ENCODE results near the gene ELAVL1. TPM values are rescaled to one million over a fixed set of nuclear protein-coding genes. Genes with fewer than 3 reads are reported as not detected.

The ELAVL1 gene
- total RNA-seq = 100 to 1,000 TPM; 109 TPM

- H3K36me3 Mint-ChIP-seq (ENCODE audit: low read depth) = peaks cover 6% of the 10 kb centered on the region
- DNase-seq = peak; percentile 88
- H3K4me1 Mint-ChIP-seq = peaks cover 41% of the 10 kb centered on the region
- no peaks in the 10 kb centered on the region for H3K9me3 Mint-ChIP-seq
- H3K27ac Mint-ChIP-seq = peak within 1 kb of the TSS; percentile 88
- no peaks in the 10 kb centered on the region for H3K27me3 Mint-ChIP-seq
- CTCF ChIA-PET = interaction anchor here (0.6 to 1.3 kb wide), 6 partner anchors 9 to 63 kb away, joined by 3 to 5 read pairs (median 4); partner anchors contain the start of gene TIMM44
- H3K4me3 Mint-ChIP-seq = peak within 1 kb of the TSS; percentile 98
- POLR2A ChIA-PET = no interaction called here
Observed at GRCh38 chr19:8005534-8006256, at the start of gene ELAVL1. TSS of gene ELAVL1 (minus strand) at chr19:8005641. CDS start at chr19:7991815, 13,826 bp downstream.

- H3K36me3 Mint-ChIP-seq (ENCODE audit: low read depth) = no peaks in the 10 kb centered on the region
- no peaks in the 10 kb centered on the region for H3K9me3 Mint-ChIP-seq
- H3K27me3 Mint-ChIP-seq = peaks cover 1% of the 10 kb centered on the region
- CTCF ChIA-PET = no interaction called here
- no peak overlapping the region for H3K4me3 Mint-ChIP-seq
- no peak overlapping the region for H3K27ac Mint-ChIP-seq
- H3K4me1 Mint-ChIP-seq = peaks cover 23% of the 10 kb centered on the region
- POLR2A ChIA-PET = no interaction called here
- no peak for DNase-seq
Observed at GRCh38 chr19:8054169-8054568, 48.7 kb upstream of the ELAVL1 start.

- no peaks in the 10 kb centered on the region for H3K36me3 Mint-ChIP-seq (ENCODE audit: low read depth)
- peaks cover 3% of the 10 kb centered on the region for H3K27me3 Mint-ChIP-seq
- CTCF ChIA-PET = interaction anchor here (1.1 to 1.2 kb wide), 2 partner anchors 12 to 16 kb away, joined by 3 read pairs; no protein-coding TSS in a partner anchor
- H3K27ac Mint-ChIP-seq = peak within 1 kb of the TSS; percentile 98
- H3K4me1 Mint-ChIP-seq = peaks cover 24% of the 10 kb centered on the region
- DNase-seq = no peak
- peak within 1 kb of the TSS; percentile 68 for H3K4me3 Mint-ChIP-seq
- POLR2A ChIA-PET = no interaction called here
- H3K9me3 Mint-ChIP-seq = no peaks in the 10 kb centered on the region
Observed at GRCh38 chr19:8052464-8052859, 47.0 kb upstream of the ELAVL1 start, which contains the start of gene CCL25. TSS of gene CCL25 (plus strand) at chr19:8052760. CDS start at chr19:8053050, 290 bp downstream.

GRCh38 chr19:8050274-8051096 is 45.0 kb upstream of the ELAVL1 start:
- H3K27me3 Mint-ChIP-seq = peaks cover 3% of the 10 kb centered on the region
- no peaks in the 10 kb centered on the region for H3K36me3 Mint-ChIP-seq (ENCODE audit: low read depth)
- DNase-seq = peak; percentile 84
- POLR2A ChIA-PET = no interaction called here
- H3K4me1 Mint-ChIP-seq = peaks cover 28% of the 10 kb centered on the region
- H3K4me3 Mint-ChIP-seq = peak overlapping the region; percentile 32
- no peaks in the 10 kb centered on the region for H3K9me3 Mint-ChIP-seq
- CTCF ChIA-PET = no interaction called here
- peak overlapping the region; percentile 84 for H3K27ac Mint-ChIP-seq

- no peak overlapping the region for H3K27ac Mint-ChIP-seq
- peaks cover 3% of the 10 kb centered on the region for H3K27me3 Mint-ChIP-seq
- no peaks in the 10 kb centered on the region for H3K36me3 Mint-ChIP-seq (ENCODE audit: low read depth)
- H3K4me3 Mint-ChIP-seq = no peak overlapping the region
- CTCF ChIA-PET = no interaction called here
- H3K9me3 Mint-ChIP-seq = no peaks in the 10 kb centered on the region
- POLR2A ChIA-PET = no interaction called here
- DNase-seq = peak; percentile 44
- H3K4me1 Mint-ChIP-seq = peaks cover 13% of the 10 kb centered on the region
Observed at GRCh38 chr19:8046569-8047165, 41.2 kb upstream of the ELAVL1 start.

GRCh38 chr19:8045872-8046568 is 40.6 kb upstream of the ELAVL1 start:
- CTCF ChIA-PET = no interaction called here
- Mint-ChIP-seq H3K4me1 (peaks cover 12% of the 10 kb centered on the region), H3K9me3 (no peaks in the 10 kb centered on the region), H3K4me3 (no peak overlapping the region), H3K27ac (no peak overlapping the region), H3K36me3 (ENCODE audit: low read depth) (no peaks in the 10 kb centered on the region), H3K27me3 (peaks cover 3% of the 10 kb centered on the region)
- POLR2A ChIA-PET = interaction anchor here (0.6 kb wide), 1 partner anchor 523 kb away, joined by 4 read pairs; no protein-coding TSS in a partner anchor
- DNase-seq = no peak

GRCh38 chr19:8044018-8044417 is 38.6 kb upstream of the ELAVL1 start:
- peaks cover 5% of the 10 kb centered on the region for H3K4me1 Mint-ChIP-seq
- H3K4me3 Mint-ChIP-seq = no peak overlapping the region
- POLR2A ChIA-PET = no interaction called here
- CTCF ChIA-PET = interaction anchor here (1.2 kb wide), 1 partner anchor 25 kb away, joined by 3 read pairs; no protein-coding TSS in a partner anchor
- DNase-seq = no peak
- no peaks in the 10 kb centered on the region for H3K9me3 Mint-ChIP-seq
- H3K27ac Mint-ChIP-seq = no peak overlapping the region
- H3K36me3 Mint-ChIP-seq (ENCODE audit: low read depth) = no peaks in the 10 kb centered on the region
- peaks cover 1% of the 10 kb centered on the region for H3K27me3 Mint-ChIP-seq

GRCh38 chr19:8042900-8043299 is 37.5 kb upstream of the ELAVL1 start:
- no peak overlapping the region for H3K4me3 Mint-ChIP-seq
- no peak for DNase-seq
- H3K27ac Mint-ChIP-seq = no peak overlapping the region
- H3K9me3 Mint-ChIP-seq = no peaks in the 10 kb centered on the region
- ChIA-PET CTCF (no interaction called here), POLR2A (no interaction called here)
- peaks cover 5% of the 10 kb centered on the region for H3K4me1 Mint-ChIP-seq
- H3K27me3 Mint-ChIP-seq = peaks cover 1% of the 10 kb centered on the region
- no peaks in the 10 kb centered on the region for H3K36me3 Mint-ChIP-seq (ENCODE audit: low read depth)

- ChIA-PET POLR2A (no interaction called here), CTCF (no interaction called here)
- Mint-ChIP-seq H3K27ac (no peak overlapping the region), H3K4me1 (no peaks in the 10 kb centered on the region), H3K4me3 (no peak overlapping the region), H3K36me3 (ENCODE audit: low read depth) (no peaks in the 10 kb centered on the region), H3K9me3 (no peaks in the 10 kb centered on the region), H3K27me3 (no peaks in the 10 kb centered on the region)
- DNase-seq = no peak
Observed at GRCh38 chr19:8041531-8041931, 36.1 kb upstream of the ELAVL1 start.

- Mint-ChIP-seq H3K4me1 (no peaks in the 10 kb centered on the region), H3K36me3 (ENCODE audit: low read depth) (no peaks in the 10 kb centered on the region), H3K27ac (no peak overlapping the region), H3K27me3 (peaks cover 3% of the 10 kb centered on the region), H3K9me3 (no peaks in the 10 kb centered on the region), H3K4me3 (no peak overlapping the region)
- DNase-seq = no peak
- ChIA-PET POLR2A (no interaction called here), CTCF (no interaction called here)
Observed at GRCh38 chr19:8039231-8039630, 33.8 kb upstream of the ELAVL1 start.

GRCh38 chr19:8038815-8039214 is 33.4 kb upstream of the ELAVL1 start:
- H3K36me3 Mint-ChIP-seq (ENCODE audit: low read depth) = no peaks in the 10 kb centered on the region
- no peaks in the 10 kb centered on the region for H3K4me1 Mint-ChIP-seq
- H3K4me3 Mint-ChIP-seq = no peak overlapping the region
- H3K27ac Mint-ChIP-seq = no peak overlapping the region
- no peaks in the 10 kb centered on the region for H3K9me3 Mint-ChIP-seq
- H3K27me3 Mint-ChIP-seq = peaks cover 3% of the 10 kb centered on the region
- POLR2A ChIA-PET = no interaction called here
- DNase-seq = no peak
- CTCF ChIA-PET = no interaction called here

GRCh38 chr19:8036434-8037099 is 31.1 kb upstream of the ELAVL1 start:
- no peaks in the 10 kb centered on the region for H3K4me1 Mint-ChIP-seq
- no peak for DNase-seq
- peak overlapping the region; percentile 33 for H3K27ac Mint-ChIP-seq
- H3K36me3 Mint-ChIP-seq (ENCODE audit: low read depth) = no peaks in the 10 kb centered on the region
- ChIA-PET POLR2A (interaction anchor here (0.6 kb wide), 1 partner anchor 63 kb away, joined by 5 read pairs; no protein-coding TSS in a partner anchor), CTCF (interaction anchor here (0.6 kb wide), 1 partner anchor 139 kb away, joined by 3 read pairs; no protein-coding TSS in a partner anchor)
- peaks cover 8% of the 10 kb centered on the region for H3K27me3 Mint-ChIP-seq
- no peak overlapping the region for H3K4me3 Mint-ChIP-seq
- no peaks in the 10 kb centered on the region for H3K9me3 Mint-ChIP-seq

Measured in activated CD4-positive, alpha-beta T cell treated with anti-CD3 and anti-CD28 coated beads, Interleukin-2, amount 10 ng/mL, durations not matched to agents 7 days and 5 days (primary cell).